Choroid plexus epithelial cell (primary cell): ENCODE measurements around the gene UNC13B.

Source experiments
- DNase-seq: peaks from one replicate; pipeline ENCODE4 v3.0.0-alpha.2; 2010; ENCODE audit warnings: low read depth
- H3K4me3 ChIP-seq: 2 replicates; pipeline ENCODE4 v1.5.1; 2011; ENCODE audit warnings: low read depth, mild to moderate bottlenecking, control low read depth, low read length, moderate library complexity
- CTCF ChIP-seq: conservative IDR thresholded peaks from 2 replicates; pipeline ENCODE4 v1.5.1; 2011; ENCODE audit warnings: low read depth, mild to moderate bottlenecking, control low read depth, inconsistent platforms, low read length, moderate library complexity

Gene UNC13B

GRCh38 chr9:35161713-35162604 is at the start of gene UNC13B:
Gene UNC13B, plus strand, starts transcription at chr9:35162009. Its CDS starts 275 bp downstream, at chr9:35162284.
- H3K4me3 ChIP-seq, result peak within 1 kb of the TSS; percentile 97
- peak; percentile 93 for DNase-seq
- TF ChIP-seq CTCF, result peak; percentile 24

GRCh38 chr9:35112257-35113020 is 49.4 kb upstream of the UNC13B start:
- H3K4me3 ChIP-seq, result peak overlapping the region; percentile 48
- DNase-seq, result peak; percentile 62
- TF ChIP-seq CTCF, result no peak

GRCh38 chr9:35114113-35114839 is 47.5 kb upstream of the UNC13B start:
- TF ChIP-seq CTCF, result no peak
- peak overlapping the region; percentile 90 for H3K4me3 ChIP-seq
- peak; percentile 98 for DNase-seq

GRCh38 chr9:35114840-35115628 is 46.8 kb upstream of the UNC13B start:
- TF ChIP-seq CTCF, result no peak
- H3K4me3 ChIP-seq, result peak overlapping the region; percentile 90
- DNase-seq, result peak; percentile 40

GRCh38 chr9:35115680-35116538 is 45.9 kb upstream of the UNC13B start, which contains the start of gene ATOSB:
Gene ATOSB, minus strand, starts transcription at chr9:35115862. Its CDS starts 7,588 bp downstream, at chr9:35108274.
- peak within 1 kb of the TSS; percentile 90 for H3K4me3 ChIP-seq
- TF ChIP-seq CTCF, result no peak
- peak; percentile 98 for DNase-seq

- H3K4me3 ChIP-seq, result peak overlapping the region; percentile 90
- no peak for TF ChIP-seq CTCF
- no peak for DNase-seq
Observed at GRCh38 chr9:35116539-35116897, 45.3 kb upstream of the UNC13B start.
